ENCODE measurements around the gene PCDHGB5.
"Not testable (repeated sequence)": the region's sequence is repeated elsewhere in the genome, so short reads cannot be mapped to it uniquely, and the experiment has no call there.

The PCDHGB5 gene

DNA sequence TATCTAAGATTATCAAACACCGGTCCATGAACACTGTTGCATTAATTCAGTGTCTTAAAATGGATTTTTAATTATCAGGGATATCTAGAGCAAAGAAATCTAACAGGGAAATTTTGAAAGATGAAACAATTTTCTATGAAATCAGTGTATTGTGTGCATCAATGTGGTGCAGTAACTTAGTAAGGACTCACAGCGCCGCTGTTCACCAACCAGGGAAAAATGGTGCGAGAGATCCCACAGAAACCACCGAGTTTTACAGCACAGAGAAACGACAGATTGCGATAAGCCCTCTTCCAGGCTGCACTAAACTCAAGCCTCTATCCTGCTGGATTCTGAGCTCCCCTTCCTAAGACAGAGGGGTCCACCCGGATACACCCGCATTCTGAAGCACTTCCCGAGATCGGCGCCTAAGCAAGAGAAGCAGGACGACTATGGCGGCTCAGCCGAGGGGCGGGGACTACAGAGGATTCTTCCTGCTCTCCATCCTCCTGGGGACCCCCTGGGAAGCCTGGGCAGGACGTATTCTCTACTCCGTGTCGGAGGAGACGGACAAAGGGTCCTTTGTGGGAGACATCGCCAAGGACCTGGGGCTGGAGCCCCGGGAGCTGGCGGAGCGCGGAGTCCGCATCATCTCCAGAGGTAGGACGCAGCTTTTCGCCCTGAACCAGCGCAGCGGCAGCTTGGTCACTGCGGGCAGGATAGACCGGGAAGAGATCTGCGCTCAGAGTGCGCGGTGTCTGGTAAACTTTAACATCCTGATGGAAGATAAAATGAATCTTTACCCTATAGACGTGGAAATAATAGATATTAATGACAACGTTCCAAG lies 15.1 kb upstream of the PCDHGB5 start, which contains the start of gene PCDHGA7:
Gene PCDHGA7, plus strand, starts transcription at position 274 of the 826 bp plus-strand sequence. Its CDS starts 158 bp downstream, at position 432.
- DNase-seq, result no peak

DNA sequence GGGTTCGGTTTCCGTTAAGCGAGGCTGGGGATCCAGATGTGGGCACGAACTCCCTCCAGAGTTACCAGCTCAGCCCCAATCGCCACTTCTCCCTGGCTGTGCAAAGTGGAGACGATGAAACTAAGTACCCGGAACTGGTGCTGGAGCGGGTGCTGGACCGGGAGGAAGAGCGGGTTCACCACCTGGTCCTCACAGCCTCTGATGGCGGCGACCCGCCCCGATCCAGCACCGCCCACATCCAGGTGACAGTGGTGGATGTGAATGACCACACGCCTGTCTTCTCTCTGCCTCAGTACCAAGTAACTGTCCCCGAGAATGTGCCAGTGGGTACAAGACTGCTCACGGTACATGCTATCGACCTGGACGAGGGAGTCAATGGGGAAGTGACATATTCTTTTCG lies 14.4 kb upstream of the PCDHGB5 start:
- no peak for DNase-seq

DNA sequence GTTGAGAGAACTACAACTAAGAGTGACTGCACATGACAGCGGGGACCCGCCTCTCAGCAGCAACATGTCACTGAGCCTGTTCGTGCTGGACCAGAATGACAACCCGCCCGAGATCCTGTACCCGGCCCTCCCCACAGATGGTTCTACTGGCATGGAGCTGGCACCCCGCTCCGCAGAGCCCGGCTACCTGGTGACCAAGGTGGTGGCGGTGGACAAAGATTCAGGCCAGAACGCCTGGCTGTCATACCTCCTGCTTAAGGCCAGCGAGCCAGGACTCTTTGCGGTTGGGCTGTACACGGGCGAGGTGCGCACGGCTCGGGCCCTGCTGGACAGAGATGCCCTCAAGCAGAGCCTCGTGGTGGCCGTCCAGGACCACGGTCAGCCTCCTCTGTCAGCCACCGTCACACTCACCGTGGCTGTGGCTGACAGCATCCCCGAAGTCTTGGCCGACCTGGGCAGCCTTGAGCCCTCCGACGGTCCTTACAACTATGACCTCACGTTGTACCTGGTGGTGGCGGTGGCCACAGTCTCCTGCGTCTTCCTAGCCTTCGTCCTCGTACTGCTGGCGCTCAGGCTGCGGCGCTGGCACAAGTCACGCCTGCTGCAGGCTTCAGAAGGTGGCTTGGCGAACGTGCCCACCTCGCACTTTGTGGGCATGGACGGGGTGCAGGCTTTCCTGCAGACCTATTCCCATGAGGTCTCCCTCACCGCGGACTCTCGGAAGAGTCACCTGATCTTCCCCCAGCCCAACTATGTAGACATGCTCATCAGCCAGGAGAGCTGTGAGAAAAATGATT lies 13.1 kb upstream of the PCDHGB5 start:
- no peak for DNase-seq

DNA sequence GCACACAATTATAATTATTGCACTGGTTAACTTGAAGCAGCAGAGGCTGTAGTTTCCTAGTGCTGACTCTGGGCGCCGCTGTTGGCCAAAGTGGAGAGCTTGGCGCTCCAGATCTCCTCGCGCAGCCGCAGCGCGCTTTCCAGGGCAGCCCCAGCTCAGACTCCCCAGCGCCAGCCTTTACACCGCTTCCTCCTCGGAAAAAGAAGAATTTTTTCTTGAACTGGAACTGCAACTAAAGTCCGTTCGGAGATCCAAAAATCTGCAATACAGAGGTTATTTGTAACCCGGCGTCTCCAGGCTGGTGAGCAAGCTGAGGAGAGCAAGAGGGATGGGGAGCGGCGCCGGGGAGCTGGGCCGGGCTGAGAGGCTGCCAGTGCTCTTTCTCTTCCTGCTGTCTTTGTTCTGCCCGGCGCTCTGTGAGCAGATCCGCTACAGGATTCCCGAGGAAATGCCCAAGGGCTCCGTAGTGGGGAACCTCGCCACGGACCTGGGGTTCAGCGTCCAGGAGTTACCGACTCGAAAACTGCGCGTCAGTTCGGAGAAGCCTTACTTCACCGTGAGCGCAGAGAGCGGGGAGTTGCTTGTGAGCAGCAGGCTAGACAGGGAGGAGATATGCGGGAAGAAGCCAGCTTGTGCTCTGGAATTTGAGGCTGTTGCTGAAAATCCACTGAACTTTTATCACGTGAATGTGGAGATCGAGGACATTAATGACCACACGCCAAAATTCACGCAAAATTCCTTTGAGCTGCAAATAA lies 10.0 kb upstream of the PCDHGB5 start, which contains the start of gene PCDHGB4:
Gene PCDHGB4, plus strand, starts transcription at position 142 of the 755 bp plus-strand sequence. Its CDS starts 187 bp downstream, at position 329.
- not testable (repeated sequence) for DNase-seq

DNA sequence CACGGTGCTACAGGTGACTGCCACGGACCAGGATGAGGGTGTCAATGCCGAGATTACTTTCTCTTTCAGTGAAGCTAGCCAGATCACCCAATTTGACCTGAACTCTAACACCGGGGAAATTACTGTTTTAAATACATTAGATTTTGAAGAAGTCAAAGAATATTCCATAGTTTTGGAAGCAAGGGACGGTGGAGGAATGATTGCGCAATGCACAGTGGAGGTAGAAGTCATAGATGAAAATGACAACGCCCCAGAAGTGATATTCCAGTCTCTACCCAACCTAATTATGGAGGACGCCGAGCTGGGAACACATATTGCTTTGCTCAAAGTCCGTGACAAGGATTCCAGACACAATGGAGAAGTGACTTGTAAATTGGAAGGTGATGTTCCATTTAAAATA lies 9.1 kb upstream of the PCDHGB5 start:
- no peak for DNase-seq

DNA sequence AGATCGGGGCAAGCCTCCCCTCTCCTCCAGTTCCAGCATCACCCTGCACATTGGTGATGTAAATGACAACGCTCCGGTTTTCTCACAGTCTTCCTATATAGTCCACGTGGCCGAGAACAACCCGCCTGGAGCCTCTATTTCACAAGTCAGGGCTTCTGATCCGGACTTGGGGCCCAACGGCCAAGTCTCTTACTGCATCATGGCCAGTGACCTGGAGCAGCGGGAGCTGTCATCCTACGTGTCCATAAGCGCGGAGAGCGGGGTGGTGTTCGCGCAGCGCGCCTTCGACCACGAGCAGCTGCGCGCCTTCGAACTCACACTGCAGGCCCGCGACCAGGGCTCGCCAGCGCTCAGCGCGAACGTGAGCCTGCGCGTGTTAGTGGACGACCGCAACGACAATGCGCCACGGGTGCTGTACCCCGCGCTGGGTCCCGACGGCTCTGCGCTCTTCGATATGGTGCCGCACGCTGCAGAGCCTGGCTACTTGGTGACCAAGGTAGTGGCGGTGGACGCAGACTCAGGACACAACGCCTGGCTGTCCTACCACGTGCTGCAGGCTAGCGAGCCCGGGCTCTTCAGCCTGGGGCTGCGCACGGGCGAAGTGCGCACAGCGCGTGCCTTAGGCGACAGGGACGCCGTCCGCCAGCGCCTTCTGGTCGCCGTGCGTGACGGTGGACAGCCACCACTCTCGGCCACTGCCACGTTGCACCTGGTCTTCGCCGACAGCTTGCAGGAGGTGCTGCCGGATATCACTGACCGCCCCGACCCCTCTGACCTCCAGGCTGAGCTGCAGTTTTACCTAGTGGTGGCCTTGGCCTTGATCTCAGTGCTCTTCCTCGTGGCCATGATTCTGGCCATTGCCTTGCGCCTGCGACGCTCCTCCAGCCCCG lies 8.3 kb upstream of the PCDHGB5 start:
- DNase-seq, result no peak

DNA sequence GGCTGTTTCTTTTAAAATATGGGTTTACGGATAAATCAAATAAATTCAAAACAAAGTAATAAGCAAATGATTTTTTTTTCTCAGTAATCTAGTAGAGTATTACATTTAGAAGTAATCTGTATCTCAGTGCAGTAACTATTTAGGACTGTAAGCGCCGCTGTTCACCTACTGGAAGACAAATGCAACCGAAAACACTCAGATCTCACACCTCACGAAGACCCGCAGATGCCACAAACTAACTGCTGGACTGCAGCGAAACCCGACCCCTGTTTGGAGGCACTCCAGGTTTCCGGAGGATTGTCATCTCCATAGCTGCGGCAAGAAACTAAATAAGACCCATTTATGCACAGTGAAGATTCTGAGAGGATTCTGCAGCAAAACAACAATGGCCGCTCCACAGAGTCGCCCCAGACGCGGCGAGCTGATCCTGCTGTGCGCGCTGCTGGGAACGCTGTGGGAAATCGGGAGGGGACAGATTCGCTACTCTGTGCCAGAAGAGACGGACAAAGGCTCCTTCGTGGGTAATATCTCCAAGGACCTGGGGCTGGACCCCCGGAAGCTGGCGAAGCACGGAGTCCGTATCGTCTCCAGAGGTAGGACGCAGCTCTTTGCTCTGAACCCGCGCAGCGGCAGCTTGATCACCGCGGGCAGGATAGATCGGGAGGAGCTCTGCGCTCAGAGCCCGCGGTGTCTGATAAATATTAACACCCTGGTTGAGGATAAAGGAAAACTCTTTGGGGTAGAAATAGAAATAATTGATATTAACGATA lies 5.1 kb upstream of the PCDHGB5 start, which contains the start of gene PCDHGA8:
Gene PCDHGA8, plus strand, starts transcription at position 205 of the 770 bp plus-strand sequence. Its CDS starts 181 bp downstream, at position 386.
- DNase-seq, result no peak

DNA sequence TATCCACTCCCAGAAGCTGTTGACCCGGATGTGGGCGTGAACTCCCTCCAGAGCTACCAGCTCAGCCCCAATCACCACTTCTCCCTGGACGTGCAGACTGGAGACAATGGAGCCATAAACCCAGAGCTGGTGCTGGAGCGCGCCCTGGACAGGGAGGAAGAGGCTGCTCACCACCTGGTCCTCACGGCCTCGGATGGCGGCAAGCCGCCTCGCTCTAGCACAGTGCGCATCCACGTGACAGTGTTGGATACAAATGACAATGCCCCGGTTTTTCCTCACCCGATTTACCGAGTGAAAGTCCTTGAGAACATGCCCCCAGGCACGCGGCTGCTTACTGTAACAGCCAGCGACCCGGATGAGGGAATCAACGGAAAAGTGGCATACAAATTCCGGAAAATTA lies 4.5 kb upstream of the PCDHGB5 start:
- DNase-seq, result no peak

DNA sequence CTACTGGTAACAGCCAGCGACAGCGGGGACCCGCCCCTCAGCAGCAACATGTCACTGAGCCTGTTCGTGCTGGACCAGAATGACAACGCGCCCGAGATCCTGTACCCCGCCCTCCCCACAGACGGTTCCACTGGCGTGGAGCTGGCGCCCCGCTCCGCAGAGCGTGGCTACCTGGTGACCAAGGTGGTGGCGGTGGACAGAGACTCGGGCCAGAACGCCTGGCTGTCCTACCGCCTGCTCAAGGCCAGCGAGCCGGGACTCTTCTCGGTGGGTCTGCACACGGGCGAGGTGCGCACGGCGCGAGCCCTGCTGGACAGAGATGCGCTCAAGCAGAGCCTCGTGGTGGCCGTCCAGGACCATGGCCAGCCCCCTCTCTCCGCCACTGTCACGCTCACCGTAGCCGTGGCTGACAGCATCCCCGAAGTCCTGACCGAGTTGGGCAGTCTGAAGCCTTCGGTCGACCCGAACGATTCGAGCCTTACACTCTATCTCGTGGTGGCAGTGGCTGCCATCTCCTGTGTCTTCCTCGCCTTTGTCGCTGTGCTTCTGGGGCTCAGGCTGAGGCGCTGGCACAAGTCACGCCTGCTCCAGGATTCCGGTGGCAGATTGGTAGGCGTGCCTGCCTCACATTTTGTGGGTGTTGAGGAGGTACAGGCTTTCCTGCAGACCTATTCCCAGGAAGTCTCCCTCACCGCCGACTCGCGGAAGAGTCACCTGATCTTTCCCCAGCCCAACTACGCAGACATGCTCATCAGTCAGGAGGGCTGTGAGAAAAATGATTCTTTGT lies 3.2 kb upstream of the PCDHGB5 start:
- DNase-seq, result not testable (repeated sequence)

DNA sequence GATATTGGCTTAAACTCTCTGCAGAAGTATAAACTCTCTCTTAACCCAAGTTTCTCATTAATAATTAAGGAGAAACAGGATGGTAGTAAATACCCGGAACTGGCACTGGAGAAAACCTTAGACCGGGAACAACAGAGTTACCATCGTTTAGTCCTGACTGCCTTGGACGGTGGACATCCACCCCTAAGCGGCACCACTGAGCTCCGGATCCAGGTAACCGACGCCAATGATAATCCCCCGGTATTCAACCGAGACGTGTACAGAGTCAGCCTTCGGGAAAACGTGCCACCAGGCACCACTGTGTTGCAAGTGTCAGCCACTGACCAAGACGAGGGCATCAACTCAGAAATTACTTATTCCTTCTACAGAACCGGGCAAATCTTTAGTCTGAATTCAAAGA lies 861 bp downstream of the PCDHGB5 start:
- no peak for DNase-seq

DNA sequence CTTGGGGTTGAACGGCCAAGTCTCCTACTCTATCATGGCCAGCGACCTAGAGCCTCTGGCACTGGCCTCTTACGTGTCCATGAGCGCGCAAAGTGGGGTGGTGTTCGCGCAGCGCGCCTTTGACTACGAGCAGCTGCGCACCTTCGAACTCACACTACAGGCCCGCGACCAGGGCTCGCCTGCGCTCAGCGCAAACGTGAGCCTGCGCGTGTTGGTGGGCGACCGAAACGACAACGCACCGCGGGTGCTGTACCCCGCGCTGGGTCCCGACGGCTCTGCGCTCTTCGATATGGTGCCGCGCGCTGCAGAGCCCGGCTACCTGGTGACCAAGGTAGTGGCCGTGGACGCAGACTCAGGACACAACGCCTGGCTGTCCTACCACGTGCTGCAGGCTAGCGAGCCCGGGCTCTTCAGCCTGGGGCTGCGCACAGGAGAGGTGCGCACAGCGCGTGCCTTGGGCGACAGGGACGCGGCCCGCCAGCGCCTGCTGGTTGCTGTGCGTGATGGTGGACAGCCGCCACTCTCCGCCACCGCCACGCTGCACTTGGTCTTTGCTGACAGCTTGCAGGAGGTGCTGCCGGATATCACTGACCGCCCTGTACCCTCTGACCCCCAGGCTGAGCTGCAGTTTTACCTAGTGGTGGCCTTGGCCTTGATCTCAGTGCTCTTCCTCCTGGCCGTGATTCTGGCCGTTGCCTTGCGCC lies 2.0 kb downstream of the PCDHGB5 start:
- no peak for DNase-seq

DNA sequence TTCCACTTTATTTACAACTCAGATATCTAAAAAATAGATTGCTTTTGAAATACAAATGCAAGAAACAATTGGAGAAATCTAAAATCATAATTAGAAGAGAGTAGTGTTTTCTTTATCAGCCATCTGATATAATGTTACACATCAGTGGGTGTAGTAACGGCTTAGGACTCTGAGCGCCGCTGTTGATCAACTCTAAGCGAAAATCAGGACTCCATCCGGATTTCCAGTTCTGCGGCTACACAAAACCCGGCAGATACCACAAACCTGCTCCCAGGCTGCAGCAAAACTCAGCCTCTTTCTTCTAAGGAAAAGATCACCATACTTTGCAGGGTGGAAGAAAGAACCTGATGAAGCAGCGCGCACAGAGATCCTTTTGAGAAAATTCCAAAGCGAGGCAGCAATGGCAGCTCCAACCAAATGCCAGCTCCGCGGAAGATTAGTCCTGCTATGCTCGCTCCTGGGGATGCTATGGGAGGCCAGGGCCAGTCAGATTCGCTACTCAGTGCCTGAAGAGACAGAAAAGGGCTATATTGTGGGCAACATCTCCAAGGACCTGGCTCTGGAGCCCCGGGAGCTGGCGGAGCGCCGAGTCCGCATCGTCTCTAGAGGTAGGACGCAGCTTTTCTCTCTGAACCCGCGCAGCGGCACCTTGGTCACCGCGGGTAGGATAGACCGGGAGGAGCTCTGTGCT lies 5.0 kb downstream of the PCDHGB5 start, which contains the start of gene PCDHGA9:
Gene PCDHGA9, plus strand, starts transcription at position 226 of the 691 bp plus-strand sequence. Its CDS starts 175 bp downstream, at position 401.
- no peak for DNase-seq

DNA sequence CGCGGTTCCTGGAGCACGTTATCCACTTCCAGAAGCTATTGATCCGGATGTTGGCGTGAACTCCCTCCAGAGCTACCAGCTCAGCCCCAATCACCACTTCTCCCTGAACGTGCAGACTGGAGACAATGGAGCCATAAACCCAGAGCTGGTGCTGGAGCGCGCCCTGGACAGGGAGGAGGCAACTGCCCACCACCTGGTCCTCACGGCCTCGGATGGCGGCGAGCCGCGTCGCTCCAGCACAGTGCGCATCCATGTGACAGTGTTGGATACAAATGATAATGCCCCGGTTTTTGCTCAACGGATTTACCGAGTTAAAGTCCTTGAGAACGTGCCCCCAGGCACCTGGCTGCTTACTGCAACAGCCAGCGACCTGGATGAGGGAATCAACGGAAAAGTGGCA lies 5.6 kb downstream of the PCDHGB5 start:
- DNase-seq, result no peak

DNA sequence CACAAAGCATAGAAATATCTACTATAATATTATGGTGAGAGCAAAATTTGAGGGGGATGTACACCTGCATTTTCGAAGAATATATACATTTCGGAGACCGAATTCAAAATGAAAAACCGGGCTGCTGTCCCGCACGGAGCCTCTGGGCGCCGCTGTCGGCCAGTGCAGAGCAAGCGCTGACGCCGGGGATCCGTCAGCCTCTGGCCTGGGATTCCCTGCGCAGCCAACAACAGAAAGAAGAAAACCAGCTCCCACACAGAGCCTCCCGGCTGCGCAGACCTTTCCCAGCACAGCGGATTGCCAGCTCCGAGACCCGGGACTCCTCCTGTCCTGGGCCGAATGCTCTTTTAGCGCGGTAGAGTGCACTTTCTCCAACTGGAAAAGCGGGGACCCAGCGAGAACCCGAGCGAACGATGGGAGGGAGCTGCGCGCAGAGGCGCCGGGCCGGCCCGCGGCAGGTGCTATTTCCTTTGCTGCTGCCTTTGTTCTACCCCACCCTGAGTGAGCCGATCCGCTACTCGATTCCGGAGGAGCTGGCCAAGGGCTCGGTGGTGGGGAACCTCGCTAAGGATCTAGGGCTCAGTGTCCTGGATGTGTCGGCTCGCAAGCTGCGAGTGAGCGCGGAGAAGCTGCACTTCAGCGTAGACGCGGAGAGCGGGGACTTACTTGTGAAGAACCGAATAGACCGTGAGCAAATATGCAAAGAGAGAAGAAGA lies 10.2 kb downstream of the PCDHGB5 start, which contains the start of gene PCDHGB6:
Gene PCDHGB6, plus strand, starts transcription at position 232 of the 716 bp plus-strand sequence. Its CDS starts 182 bp downstream, at position 414.
- not testable (repeated sequence) for DNase-seq

DNA sequence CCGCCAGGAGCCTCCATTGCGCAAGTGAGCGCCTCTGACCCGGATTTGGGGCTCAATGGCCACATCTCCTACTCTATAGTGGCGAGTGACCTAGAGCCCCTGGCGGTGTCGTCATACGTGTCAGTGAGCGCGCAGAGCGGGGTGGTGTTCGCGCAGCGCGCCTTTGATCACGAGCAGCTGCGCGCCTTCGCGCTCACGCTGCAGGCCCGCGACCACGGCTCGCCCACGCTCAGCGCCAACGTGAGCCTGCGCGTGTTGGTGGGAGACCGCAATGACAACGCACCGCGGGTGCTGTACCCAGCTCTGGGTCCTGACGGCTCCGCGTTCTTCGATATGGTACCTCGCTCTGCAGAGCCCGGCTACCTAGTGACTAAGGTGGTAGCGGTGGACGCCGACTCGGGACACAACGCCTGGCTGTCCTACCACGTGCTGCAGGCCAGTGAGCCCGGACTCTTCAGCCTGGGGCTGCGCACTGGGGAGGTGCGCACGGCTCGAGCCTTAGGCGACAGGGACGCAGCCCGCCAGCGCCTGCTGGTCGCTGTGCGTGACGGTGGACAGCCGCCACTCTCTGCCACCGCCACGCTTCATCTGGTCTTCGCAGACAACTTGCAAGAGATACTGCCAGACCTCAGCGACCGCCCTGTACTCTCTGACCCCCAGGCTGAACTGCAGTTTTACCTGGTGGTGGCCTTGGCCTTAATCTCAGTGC lies 12.0 kb downstream of the PCDHGB5 start:
- no peak for DNase-seq

DNA sequence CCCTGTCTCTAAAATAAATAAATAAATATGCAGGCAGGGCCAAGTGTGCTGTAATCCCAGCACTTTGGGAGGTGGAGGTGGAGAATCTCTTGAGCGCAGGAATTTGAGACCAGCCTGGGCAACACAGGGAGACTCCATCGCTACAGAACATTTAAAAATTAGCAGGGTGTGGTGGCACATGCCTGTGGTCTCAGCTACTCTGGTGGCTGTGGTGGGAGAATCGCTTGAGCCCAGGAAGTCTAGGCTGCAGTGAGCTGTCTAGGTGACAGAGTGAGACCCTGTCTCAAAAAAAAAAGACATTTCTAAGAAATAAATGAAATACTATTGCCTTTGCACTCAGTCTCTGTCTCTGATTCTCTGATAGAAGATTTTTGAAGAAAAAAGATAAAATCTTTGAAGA lies 13.8 kb downstream of the PCDHGB5 start:
- no peak for DNase-seq

DNA sequence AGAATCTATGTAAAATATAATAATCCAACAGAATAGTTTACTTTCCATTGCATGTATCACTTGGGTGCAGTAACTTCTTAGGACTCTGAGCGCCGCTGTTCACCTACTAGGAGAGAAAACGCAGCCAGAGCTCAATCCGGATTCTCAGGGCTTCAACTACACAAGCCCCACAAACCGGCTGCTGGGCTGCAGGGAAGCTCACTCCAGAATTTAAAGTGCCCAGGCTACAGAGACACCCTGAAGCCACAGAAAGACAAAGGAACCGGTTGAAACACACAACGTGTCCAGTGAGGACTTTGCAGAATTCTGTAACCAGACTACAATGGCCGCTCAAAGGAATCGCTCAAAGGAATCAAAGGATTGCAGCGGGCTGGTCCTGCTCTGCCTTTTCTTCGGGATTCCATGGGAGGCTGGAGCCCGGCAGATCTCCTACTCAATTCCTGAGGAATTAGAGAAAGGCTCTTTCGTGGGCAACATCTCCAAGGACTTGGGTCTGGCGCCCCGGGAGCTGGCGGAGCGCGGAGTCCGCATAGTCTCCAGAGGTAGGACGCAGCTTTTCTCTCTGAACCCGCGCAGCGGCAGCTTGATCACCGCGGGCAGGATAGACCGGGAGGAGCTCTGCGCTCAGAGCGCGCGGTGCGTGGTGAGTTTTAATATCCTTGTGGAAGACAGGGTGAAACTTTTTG lies 15.2 kb downstream of the PCDHGB5 start, which contains the start of gene PCDHGA10:
Gene PCDHGA10, plus strand, starts transcription at position 134 of the 686 bp plus-strand sequence. Its CDS starts 189 bp downstream, at position 323.
- DNase-seq, result no peak
